ENCODE results near the gene ATG7.

Gene ATG7

GRCh38 chr3:11529281-11529680, 257.1 kb downstream of the ATG7 start:
- no peaks in the 10 kb centered on the region for H3K9me3 ChIP-seq (replicated peaks; ENCODE audit: insufficient read depth, low read length)
- H3K27ac ChIP-seq (ENCODE audit: low read length): no peak overlapping the region
- no peak overlapping the region for H3K4me2 ChIP-seq (ENCODE audit: low read depth, low read length)
- H3F3A ChIP-seq (ENCODE audit: insufficient read depth, low read length): no peaks in the 10 kb centered on the region
- H2AFZ ChIP-seq (ENCODE audit: low read length): no peak overlapping the region
- H4K20me1 ChIP-seq (ENCODE audit: insufficient read depth, low read length): no peaks in the 10 kb centered on the region
- H3K9ac ChIP-seq (ENCODE audit: low read length): no peak overlapping the region
- no peaks in the 10 kb centered on the region for H3K36me3 ChIP-seq (replicated peaks; ENCODE audit: insufficient read depth, low read length)
- H3K4me3 ChIP-seq (ENCODE audit: low read length): no peak overlapping the region
- H3K4me1 ChIP-seq (ENCODE audit: low read length): no peaks in the 10 kb centered on the region
- H3K9me2 ChIP-seq (replicated peaks; ENCODE audit: insufficient read depth, low read length): no peaks in the 10 kb centered on the region
- H3K27me3 ChIP-seq (replicated peaks; ENCODE audit: insufficient read depth, low read length): no peaks in the 10 kb centered on the region
- DNase-seq: no peak
- H3K79me2 ChIP-seq (ENCODE audit: low read length): no peaks in the 10 kb centered on the region
- TF ChIP-seq EZH2 (optimal IDR thresholded peaks at IDR 0.05; ENCODE audit: low read depth, low read length): no peak
- no peak for TF ChIP-seq EZH2phosphoT487 (IDR thresholded peaks at IDR 0.05; ENCODE audit: low read length)
- TF ChIP-seq, protein P1, sequence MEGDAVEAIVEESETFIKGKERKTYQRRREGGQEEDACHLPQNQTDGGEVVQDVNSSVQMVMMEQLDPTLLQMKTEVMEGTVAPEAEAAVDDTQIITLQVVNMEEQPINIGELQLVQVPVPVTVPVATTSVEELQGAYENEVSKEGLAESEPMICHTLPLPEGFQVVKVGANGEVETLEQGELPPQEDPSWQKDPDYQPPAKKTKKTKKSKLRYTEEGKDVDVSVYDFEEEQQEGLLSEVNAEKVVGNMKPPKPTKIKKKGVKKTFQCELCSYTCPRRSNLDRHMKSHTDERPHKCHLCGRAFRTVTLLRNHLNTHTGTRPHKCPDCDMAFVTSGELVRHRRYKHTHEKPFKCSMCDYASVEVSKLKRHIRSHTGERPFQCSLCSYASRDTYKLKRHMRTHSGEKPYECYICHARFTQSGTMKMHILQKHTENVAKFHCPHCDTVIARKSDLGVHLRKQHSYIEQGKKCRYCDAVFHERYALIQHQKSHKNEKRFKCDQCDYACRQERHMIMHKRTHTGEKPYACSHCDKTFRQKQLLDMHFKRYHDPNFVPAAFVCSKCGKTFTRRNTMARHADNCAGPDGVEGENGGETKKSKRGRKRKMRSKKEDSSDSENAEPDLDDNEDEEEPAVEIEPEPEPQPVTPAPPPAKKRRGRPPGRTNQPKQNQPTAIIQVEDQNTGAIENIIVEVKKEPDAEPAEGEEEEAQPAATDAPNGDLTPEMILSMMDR (IDR thresholded peaks at IDR 0.05; ENCODE audit: low read length): no peak

- no peak overlapping the region for H3K4me3 ChIP-seq (ENCODE audit: low read length)
- TF ChIP-seq, protein P1 (IDR thresholded peaks at IDR 0.05; ENCODE audit: low read length): no peak
- TF ChIP-seq EZH2phosphoT487 (IDR thresholded peaks at IDR 0.05; ENCODE audit: low read length) (no peak), EZH2 (optimal IDR thresholded peaks at IDR 0.05; ENCODE audit: low read depth, low read length) (no peak)
- H3K27ac ChIP-seq (ENCODE audit: low read length): no peak overlapping the region
- no peak overlapping the region for H3K4me2 ChIP-seq (ENCODE audit: low read depth, low read length)
- DNase-seq: no peak
- H3K27me3 ChIP-seq (replicated peaks; ENCODE audit: insufficient read depth, low read length): no peaks in the 10 kb centered on the region
- H4K20me1 ChIP-seq (ENCODE audit: insufficient read depth, low read length): no peaks in the 10 kb centered on the region
- no peaks in the 10 kb centered on the region for H3K79me2 ChIP-seq (ENCODE audit: low read length)
- no peak overlapping the region for H2AFZ ChIP-seq (ENCODE audit: low read length)
- no peaks in the 10 kb centered on the region for H3K36me3 ChIP-seq (replicated peaks; ENCODE audit: insufficient read depth, low read length)
- H3F3A ChIP-seq (ENCODE audit: insufficient read depth, low read length): no peaks in the 10 kb centered on the region
- no peaks in the 10 kb centered on the region for H3K9me3 ChIP-seq (replicated peaks; ENCODE audit: insufficient read depth, low read length)
- H3K9me2 ChIP-seq (replicated peaks; ENCODE audit: insufficient read depth, low read length): no peaks in the 10 kb centered on the region
- H3K4me1 ChIP-seq (ENCODE audit: low read length): no peaks in the 10 kb centered on the region
- no peak overlapping the region for H3K9ac ChIP-seq (ENCODE audit: low read length)
Observed at GRCh38 chr3:11530153-11530721, 258.0 kb downstream of the ATG7 start.

DNA sequence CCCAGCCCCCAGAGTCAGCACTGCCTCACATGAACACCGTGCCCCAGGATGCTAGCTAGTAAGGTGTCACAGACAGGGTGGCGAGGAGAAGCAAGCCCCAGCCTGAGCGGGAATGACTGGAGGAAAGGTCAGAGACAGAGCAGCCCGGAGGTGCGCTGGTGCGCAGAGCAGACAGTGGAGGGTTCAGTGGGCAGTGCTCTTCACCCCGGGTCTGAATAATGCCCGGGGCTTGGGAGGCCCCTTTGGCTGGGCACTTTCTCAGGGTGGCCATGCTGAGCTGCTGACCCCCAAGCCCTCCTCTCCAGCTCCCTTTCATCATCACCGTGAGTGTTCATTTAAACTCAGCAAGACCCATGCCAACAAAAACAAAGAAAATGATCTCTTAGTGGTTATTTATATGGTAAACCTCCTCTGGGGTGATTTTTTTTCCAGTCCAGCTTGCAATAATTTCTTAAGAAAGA, 260.8 kb downstream of the ATG7 start:
- DNase-seq: no peak
- H3K9me2 ChIP-seq (replicated peaks; ENCODE audit: insufficient read depth, low read length): no peaks in the 10 kb centered on the region
- no peaks in the 10 kb centered on the region for H3K9me3 ChIP-seq (replicated peaks; ENCODE audit: insufficient read depth, low read length)
- no peaks in the 10 kb centered on the region for H3K4me1 ChIP-seq (ENCODE audit: low read length)
- H4K20me1 ChIP-seq (ENCODE audit: insufficient read depth, low read length): no peaks in the 10 kb centered on the region
- no peak overlapping the region for H3K4me3 ChIP-seq (ENCODE audit: low read length)
- no peak overlapping the region for H3K27ac ChIP-seq (ENCODE audit: low read length)
- no peak overlapping the region for H3K4me2 ChIP-seq (ENCODE audit: low read depth, low read length)
- no peaks in the 10 kb centered on the region for H3K27me3 ChIP-seq (replicated peaks; ENCODE audit: insufficient read depth, low read length)
- H3K36me3 ChIP-seq (replicated peaks; ENCODE audit: insufficient read depth, low read length): no peaks in the 10 kb centered on the region
- TF ChIP-seq EZH2phosphoT487 (IDR thresholded peaks at IDR 0.05; ENCODE audit: low read length) (no peak), EZH2 (optimal IDR thresholded peaks at IDR 0.05; ENCODE audit: low read depth, low read length) (no peak)
- TF ChIP-seq, protein P1 (IDR thresholded peaks at IDR 0.05; ENCODE audit: low read length): no peak
- no peak overlapping the region for H3K9ac ChIP-seq (ENCODE audit: low read length)
- H3F3A ChIP-seq (ENCODE audit: insufficient read depth, low read length): no peaks in the 10 kb centered on the region
- H3K79me2 ChIP-seq (ENCODE audit: low read length): no peaks in the 10 kb centered on the region
- H2AFZ ChIP-seq (ENCODE audit: low read length): no peak overlapping the region

All from MM.1S (cell line).